Measurements from ENCODE around the gene MRTFB. TPM values are rescaled to one million over a fixed set of nuclear protein-coding genes. Genes with fewer than 3 reads are reported as not detected.

Gene MRTFB
- total RNA-seq, 1 donor from 2014 or later, result 31.4 TPM

- H3K9me3 Mint-ChIP-seq (ENCODE audit: unreplicated experiment), result no peaks in the 10 kb centered on the region
- DNase-seq (ENCODE audit: extremely low spot score, unreplicated experiment), result no peak
- TF ChIP-seq CTCF (IDR thresholded peaks at IDR 0.05), result no peak
- H3K27ac Mint-ChIP-seq (ENCODE audit: unreplicated experiment), result no peak overlapping the region
- H3K36me3 Mint-ChIP-seq (ENCODE audit: unreplicated experiment), result peaks cover 42% of the 10 kb centered on the region
- no peaks in the 10 kb centered on the region for H3K27me3 Mint-ChIP-seq (ENCODE audit: unreplicated experiment)
- H3K4me3 Mint-ChIP-seq (ENCODE audit: unreplicated experiment), result no peak overlapping the region
- H3K4me1 Mint-ChIP-seq (ENCODE audit: unreplicated experiment), result no peaks in the 10 kb centered on the region
Measured at GRCh38 chr16:14248791-14249190, 177.7 kb downstream of the MRTFB start.

- Mint-ChIP-seq H3K27ac (ENCODE audit: unreplicated experiment) (peak overlapping the region; percentile 31), H3K9me3 (ENCODE audit: unreplicated experiment) (no peaks in the 10 kb centered on the region), H3K4me1 (ENCODE audit: unreplicated experiment) (no peaks in the 10 kb centered on the region), H3K4me3 (ENCODE audit: unreplicated experiment) (no peak overlapping the region), H3K27me3 (ENCODE audit: unreplicated experiment) (no peaks in the 10 kb centered on the region), H3K36me3 (ENCODE audit: unreplicated experiment) (peaks cover 42% of the 10 kb centered on the region)
- no peak for DNase-seq (ENCODE audit: extremely low spot score, unreplicated experiment)
- TF ChIP-seq CTCF (IDR thresholded peaks at IDR 0.05), result peak; percentile 90
Measured at GRCh38 chr16:14249291-14250032, 178.3 kb downstream of the MRTFB start.

GRCh38 chr16:14251419-14251818, 180.3 kb downstream of the MRTFB start:
- DNase-seq (ENCODE audit: extremely low spot score, unreplicated experiment), result no peak
- Mint-ChIP-seq H3K4me1 (ENCODE audit: unreplicated experiment) (no peaks in the 10 kb centered on the region), H3K36me3 (ENCODE audit: unreplicated experiment) (peaks cover 37% of the 10 kb centered on the region), H3K4me3 (ENCODE audit: unreplicated experiment) (no peak overlapping the region), H3K27me3 (ENCODE audit: unreplicated experiment) (no peaks in the 10 kb centered on the region), H3K27ac (ENCODE audit: unreplicated experiment) (no peak overlapping the region), H3K9me3 (ENCODE audit: unreplicated experiment) (no peaks in the 10 kb centered on the region)
- TF ChIP-seq CTCF (IDR thresholded peaks at IDR 0.05), result no peak

- peaks cover 36% of the 10 kb centered on the region for H3K36me3 Mint-ChIP-seq (ENCODE audit: unreplicated experiment)
- TF ChIP-seq CTCF (IDR thresholded peaks at IDR 0.05), result no peak
- no peak for DNase-seq (ENCODE audit: extremely low spot score, unreplicated experiment)
- no peak overlapping the region for H3K27ac Mint-ChIP-seq (ENCODE audit: unreplicated experiment)
- H3K9me3 Mint-ChIP-seq (ENCODE audit: unreplicated experiment), result no peaks in the 10 kb centered on the region
- H3K4me3 Mint-ChIP-seq (ENCODE audit: unreplicated experiment), result no peak overlapping the region
- H3K4me1 Mint-ChIP-seq (ENCODE audit: unreplicated experiment), result no peaks in the 10 kb centered on the region
- H3K27me3 Mint-ChIP-seq (ENCODE audit: unreplicated experiment), result no peaks in the 10 kb centered on the region
Measured at GRCh38 chr16:14252860-14253259, 181.7 kb downstream of the MRTFB start.

GRCh38 chr16:14263011-14263410, 191.9 kb downstream of the MRTFB start:
- Mint-ChIP-seq H3K9me3 (ENCODE audit: unreplicated experiment) (no peaks in the 10 kb centered on the region), H3K27me3 (ENCODE audit: unreplicated experiment) (no peaks in the 10 kb centered on the region), H3K36me3 (ENCODE audit: unreplicated experiment) (peaks cover 34% of the 10 kb centered on the region), H3K27ac (ENCODE audit: unreplicated experiment) (no peak overlapping the region), H3K4me3 (ENCODE audit: unreplicated experiment) (no peak overlapping the region), H3K4me1 (ENCODE audit: unreplicated experiment) (no peaks in the 10 kb centered on the region)
- TF ChIP-seq CTCF (IDR thresholded peaks at IDR 0.05), result no peak
- DNase-seq (ENCODE audit: extremely low spot score, unreplicated experiment), result no peak
